ENCODE results near the gene GTSE1.

DNA sequence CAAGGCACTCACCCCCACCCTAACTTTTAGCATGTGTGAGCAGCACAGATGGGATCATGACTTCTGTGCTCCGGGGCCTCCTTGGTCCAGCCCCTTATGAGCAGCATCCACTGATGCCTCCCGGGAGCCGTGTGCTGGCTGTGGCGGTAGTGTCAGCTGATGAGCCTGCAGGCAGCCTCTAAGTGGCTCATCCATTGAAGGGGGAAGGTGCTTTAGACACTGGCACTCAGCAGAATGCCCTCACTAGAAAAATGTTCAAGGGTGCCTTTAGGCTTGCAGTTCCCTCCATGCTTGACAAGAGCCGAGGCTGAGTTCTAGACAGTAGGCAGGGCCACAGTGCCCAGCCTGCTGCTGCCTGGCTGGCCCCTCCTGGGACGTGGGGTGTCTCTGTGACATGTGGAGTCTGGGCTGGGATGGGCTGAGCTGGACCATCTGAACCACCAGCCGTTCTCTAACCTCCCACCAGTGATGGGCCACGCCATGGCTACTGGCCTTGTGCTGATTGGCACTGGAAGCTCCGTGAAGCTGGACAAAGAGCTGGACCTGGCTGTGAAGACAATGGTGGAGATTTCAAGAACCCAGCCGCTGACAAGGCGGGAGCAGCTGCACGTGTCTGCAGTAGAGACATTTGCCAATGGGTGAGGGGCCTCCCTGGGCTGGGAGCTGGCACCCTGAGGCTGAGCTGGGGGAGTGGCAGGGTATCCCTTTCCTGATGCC lies 23.1 kb upstream of the GTSE1 start:
- TF ChIP-seq, protein P1, sequence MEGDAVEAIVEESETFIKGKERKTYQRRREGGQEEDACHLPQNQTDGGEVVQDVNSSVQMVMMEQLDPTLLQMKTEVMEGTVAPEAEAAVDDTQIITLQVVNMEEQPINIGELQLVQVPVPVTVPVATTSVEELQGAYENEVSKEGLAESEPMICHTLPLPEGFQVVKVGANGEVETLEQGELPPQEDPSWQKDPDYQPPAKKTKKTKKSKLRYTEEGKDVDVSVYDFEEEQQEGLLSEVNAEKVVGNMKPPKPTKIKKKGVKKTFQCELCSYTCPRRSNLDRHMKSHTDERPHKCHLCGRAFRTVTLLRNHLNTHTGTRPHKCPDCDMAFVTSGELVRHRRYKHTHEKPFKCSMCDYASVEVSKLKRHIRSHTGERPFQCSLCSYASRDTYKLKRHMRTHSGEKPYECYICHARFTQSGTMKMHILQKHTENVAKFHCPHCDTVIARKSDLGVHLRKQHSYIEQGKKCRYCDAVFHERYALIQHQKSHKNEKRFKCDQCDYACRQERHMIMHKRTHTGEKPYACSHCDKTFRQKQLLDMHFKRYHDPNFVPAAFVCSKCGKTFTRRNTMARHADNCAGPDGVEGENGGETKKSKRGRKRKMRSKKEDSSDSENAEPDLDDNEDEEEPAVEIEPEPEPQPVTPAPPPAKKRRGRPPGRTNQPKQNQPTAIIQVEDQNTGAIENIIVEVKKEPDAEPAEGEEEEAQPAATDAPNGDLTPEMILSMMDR (IDR thresholded peaks at IDR 0.05) = no peak
- TF ChIP-seq POLR2A (IDR thresholded peaks at IDR 0.05) = no peak
